ENCODE results near the gene NCDN.

NCDN gene

DNA sequence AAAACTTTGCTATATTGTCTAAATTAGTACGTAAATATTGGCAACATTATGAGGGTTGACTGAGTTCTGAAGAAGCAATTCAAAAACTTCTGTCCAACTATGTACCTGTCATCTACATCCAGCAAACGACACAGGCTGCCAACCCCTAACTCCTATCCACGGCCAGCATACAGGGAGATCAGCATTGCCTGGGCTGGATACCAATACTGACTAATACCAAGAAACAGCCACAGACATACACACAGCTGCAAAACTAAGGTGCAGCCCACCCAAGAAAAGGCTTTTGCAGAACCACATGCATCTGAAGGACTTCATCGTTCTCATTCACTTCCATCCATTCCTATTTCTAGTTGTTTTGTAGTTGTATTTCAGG lies 2.4 kb upstream of the NCDN start:
- DNase-seq = no peak

GRCh38 chr1:35555601-35556477 lies 1.8 kb upstream of the NCDN start:
- peak; percentile 52 for DNase-seq

DNA sequence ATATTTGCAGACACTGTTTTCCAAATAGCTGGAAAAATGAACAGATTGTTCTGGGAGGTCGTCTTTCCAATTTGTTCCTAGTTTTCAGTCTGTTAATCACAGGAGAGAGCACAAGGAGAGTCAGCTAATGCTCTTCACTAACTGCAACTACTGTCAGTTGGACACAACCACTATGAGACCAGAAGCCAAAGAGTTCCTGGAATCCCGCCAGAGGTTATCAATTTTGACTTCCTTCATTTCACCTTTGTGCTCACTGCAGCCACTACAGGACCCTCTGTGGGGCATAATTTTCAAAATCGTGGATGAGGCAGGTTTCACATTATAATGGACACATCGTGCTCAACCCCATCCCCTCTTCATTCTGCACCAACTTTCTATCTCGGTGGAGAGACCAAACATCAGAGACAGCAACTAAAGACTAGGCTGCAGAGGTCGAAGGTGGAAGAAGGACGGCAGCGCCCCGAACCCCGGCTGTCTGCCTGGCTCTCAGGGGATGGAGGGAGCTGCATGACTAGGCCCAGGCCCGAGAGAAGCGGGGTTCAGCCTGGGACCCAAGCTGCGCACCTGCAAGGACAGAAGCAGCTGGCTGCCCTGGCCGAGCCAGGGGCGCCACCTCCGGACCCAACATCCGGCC lies 998 bp upstream of the NCDN start:
- DNase-seq = no peak

DNA sequence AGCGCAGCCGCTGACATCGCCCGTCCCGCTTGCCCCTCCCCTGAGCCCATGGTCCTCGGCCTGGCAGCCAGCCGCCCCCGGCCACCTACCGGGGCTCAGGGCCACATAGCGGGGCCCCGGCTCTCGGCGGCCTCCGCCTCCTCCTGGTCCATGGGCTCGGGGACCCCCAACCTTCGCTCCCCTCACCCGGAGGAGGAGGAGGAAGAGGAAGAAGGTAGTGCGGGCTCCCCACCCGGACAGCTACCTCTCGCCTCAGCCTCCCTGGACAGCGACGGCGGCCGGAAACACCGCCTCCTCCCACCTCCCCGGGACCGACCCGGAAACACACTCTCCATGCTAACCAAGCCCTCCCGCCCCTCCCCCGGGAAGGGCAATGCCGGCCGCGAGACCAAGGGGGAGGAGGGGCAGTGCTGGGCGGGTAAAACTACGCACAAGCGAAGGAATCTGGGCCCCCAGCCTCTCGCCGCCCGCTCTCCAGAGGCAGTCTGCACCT lies 435 bp upstream of the NCDN start, which contains the start of gene KIAA0319L:
Gene KIAA0319L, minus strand, starts transcription at position 286 of the 493 bp plus-strand sequence. CDS start 2,912 bp downstream, outside the sequence.
- peak; percentile 41 for DNase-seq

- no peak for DNase-seq
These were observed 1.0 kb downstream of the NCDN start for GRCh38 chr1:35558374-35559316.

DNA sequence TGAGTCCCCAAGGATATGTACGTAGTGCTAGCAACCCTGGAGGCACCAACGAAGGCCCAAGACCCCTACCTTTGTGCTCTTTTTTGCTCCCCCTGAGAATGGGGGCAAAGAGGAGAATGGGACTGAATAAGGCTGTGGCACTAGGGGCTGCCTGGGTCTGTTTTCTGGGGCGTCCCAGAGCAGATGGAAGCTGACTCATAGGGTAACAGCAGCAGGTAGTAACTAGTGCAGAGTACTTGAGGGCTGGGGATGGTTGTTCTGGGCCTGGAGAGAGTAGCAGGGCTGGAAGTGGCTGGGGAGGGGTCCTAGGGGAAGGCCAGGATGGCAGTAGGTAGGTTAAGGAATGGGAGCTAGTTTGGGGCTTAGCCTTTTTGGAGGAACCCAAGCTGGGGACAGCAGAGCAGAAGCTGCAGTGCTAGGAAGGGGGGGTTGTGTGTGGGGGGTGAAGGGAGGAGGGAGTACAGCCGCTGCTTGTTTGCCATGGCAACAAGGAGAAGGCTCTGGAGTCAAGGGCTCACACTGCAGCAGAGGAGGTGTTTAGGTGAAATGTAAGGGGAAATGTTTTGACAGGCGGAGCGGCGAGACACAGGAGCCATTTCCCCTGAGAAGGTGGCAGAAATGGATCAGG lies 1.8 kb downstream of the NCDN start:
- no peak for DNase-seq

- DNase-seq = peak; percentile 24
These were observed 2.9 kb downstream of the NCDN start for GRCh38 chr1:35560256-35561225.

DNA sequence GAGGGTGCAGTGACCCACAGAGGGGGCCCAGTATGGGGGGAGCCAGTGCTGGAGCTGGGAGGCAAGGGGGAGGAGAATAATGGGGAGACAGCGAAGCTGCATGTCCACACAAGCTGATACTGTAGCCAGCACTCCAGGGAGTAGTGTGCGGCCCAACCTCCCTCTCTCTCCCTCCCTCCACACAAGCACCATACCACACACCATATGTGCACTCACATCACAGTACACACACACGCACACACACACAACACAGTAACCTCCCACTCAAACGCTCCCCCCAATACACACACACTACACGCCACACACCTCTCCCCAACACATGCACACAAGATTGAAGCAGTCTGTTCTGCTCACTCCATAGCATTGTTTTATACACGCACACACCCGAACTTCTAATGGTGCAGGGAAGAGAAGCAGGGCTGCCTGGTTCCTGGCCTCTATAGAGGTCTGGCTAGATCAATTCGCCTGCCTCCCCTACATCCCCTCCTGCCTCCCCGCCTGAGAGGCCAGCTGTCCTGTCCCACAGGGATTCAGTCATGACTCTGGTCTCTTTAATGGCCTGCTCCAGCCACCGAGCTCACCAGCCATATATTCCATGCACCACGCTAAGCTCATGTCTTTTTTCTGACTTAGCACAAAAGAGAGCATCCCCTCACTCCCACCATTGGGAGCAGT lies 3.8 kb downstream of the NCDN start:
- DNase-seq = no peak

DNA sequence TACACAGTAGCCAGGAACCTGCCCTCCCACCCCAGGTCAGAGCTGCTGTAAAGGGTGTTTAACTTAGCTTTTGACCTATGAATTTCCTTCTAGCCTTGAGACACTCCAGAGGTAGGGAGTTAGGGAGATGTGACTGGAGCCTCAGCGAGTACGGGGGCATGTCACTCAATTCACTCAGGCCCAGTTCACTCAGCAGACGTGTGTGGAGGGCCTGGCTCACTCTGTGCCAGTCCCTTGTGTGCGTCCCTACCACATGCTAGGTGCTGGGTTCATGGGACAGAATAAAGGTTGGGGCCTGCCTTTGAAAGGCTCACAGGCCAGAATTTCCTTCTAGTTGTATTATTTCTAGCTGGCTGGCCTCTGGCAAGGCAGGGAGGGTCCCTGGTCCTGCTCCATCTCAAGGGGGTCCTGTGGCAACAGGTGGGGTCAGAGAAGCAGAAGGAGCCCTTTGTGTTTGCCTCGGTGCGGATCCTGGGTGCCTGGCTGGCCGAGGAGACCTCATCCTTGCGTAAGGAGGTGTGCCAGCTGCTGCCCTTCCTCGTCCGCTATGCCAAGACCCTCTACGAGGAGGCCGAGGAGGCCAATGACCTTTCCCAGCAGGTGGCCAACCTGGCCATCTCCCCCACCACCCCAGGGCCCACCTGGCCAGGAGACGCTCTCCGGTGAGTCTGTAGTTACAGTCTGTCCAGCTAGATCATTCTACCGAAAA lies 4.5 kb downstream of the NCDN start:
- no peak for DNase-seq

DNA sequence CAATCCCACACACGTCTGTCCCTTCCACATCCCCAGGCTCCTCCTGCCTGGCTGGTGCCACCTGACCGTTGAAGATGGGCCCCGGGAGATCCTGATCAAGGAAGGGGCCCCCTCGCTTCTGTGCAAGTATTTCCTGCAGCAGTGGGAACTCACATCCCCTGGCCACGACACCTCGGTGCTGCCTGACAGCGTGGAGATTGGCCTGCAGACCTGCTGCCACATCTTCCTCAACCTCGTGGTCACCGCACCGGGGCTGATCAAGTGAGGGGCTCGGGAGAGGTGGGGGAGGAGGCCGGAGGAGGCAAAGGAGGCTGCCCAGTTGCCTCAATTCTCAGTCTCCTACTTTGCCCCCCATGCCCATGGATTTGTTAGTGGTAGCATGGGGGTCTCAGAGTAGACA lies 5.6 kb downstream of the NCDN start:
- DNase-seq = no peak

DNA sequence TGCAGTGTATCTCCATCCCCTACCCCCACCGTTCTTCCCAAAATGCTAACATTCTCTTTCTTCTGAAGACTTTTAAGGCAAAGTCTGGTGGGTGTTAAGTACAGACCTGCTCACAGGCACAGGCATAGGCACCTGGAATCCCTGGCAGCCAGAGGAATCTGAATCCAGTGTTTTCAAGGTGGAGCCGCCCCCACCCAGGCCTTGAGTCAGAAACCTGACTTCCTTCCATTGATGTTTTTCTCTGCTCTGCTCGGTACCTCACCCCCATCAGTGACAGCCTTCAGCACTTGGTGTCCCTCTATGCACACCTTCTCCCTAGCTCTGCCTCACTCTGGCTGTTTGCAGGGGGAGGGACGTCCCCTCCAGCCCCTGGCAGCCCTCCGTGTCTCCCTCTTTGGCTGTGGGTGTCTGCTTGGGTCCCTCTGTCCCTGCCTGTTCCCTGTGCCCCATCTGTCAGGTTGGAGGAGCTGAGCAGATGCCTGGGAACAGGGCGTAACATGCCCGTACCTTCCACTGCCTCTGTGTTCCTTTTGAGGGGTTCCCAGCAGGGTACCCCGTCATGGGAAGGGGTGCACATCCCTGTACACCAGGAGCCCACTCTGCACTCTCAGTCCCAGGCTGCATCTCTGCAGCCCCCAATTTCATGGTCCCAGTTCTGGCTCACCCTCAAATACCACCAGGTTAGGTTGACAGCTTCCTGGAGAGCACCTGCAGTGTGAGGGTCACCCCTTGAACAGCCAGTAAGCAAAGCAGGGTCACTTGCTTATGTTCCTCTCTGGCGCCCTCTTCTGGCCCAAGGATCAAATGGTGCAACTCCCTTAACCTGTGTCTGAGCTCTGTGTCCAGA lies 6.7 kb downstream of the NCDN start:
- DNase-seq = peak; percentile 48

DNA sequence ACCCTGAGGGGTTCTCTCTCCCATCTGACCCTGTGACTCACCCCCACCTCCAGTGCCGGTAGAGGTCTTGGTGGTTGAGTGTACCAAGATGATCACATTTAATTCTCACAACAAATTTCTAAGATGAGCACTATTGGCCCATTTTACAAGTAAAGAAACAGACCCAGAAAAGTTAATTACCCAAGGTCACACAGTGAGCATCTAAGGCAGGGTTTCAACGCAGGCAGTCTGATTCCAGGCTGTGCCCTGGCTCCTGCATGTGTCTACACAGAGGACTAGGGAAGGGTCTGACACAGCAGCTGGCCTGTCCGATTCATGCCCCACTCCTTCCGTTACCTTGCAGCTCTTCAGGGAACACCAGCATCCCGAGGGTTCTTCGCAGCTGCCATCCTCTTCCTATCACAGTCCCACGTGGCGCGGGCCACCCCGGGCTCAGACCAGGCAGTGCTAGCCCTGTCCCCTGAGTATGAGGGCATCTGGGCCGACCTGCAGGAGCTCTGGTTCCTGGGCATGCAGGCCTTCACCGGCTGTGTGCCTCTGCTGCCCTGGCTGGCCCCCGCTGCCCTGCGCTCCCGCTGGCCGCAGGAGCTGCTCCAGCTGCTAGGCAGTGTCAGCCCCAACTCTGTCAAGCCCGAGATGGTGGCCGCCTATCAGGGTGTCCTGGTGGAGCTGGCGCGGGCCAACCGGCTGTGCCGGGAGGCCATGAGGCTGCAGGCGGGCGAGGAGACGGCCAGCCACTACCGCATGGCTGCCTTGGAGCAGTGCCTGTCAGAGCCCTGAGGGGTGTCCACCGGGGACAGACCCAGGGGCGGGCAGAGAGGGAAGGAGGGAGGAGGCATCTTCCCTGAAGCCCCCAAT lies 7.5 kb downstream of the NCDN start:
- no peak for DNase-seq

DNA sequence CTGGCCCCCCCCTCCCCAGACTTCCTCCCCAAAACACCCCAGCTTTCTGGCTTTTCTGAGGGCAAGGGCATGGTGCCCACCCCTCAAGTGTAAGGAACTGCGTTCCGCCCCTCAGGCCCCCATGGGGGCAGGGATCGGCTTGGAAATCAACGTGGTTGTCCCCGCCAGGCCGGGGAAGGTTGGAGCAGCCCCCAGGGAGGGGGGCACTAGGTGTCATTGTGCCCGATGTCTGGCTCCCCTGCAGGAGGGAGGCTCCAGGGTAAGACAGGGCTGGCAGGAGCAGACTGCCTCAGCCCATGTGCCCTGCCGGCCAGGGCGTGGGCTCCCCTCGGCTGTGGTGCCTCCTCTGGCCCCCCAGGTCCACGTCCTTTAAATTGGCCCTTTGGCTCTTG lies 8.1 kb downstream of the NCDN start:
- no peak for DNase-seq

DNA sequence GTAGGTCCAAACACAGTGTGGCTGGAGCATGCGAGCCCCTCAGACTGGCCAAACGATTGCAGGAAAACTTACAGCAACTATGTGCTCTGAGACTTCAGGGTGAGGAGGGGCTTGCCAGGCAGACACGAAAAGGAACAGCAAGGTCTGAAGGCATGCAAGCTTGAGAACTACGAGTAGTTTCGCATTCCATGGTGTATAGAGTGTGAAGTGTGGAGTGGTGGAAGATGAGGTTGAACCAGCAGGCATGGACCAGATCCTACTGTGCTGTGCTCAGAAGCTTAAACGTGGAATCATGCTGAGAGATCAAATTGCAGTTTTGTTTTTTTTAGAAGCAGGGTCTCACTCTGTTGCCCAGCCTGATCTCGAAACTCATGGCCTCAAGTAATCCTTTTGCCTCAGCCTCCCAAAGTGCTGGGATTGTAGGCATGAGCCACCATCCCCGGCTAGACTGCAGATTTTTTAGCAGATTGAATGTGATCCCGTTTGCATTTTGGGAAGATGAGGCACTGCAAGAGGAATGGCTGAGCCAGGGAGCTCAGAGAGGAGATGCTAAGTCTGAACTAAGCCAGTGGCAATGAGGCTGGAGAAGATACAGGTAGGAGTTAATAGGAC lies 10.5 kb downstream of the NCDN start:
- DNase-seq = no peak

DNA sequence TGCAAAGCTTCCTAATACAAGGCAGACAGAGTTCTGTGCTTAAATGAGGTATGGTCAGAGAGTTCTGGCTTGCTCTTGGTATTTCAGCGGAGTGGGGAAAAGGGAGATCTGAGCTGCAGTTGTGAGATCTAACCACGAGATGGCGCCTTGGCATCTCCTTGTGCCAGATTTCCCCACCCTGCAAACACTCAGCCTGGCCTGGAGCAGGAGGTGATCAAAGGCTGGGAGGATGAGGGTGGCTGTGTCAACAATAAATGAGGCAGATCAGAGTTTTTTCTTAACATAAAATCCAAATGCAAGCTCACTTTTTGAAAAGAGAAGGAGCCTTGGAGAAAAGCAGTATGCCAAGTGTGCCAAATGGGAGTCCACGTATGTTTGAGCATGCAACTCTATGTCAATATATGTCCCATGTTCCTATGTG lies 11.4 kb downstream of the NCDN start:
- DNase-seq = no peak

DNA sequence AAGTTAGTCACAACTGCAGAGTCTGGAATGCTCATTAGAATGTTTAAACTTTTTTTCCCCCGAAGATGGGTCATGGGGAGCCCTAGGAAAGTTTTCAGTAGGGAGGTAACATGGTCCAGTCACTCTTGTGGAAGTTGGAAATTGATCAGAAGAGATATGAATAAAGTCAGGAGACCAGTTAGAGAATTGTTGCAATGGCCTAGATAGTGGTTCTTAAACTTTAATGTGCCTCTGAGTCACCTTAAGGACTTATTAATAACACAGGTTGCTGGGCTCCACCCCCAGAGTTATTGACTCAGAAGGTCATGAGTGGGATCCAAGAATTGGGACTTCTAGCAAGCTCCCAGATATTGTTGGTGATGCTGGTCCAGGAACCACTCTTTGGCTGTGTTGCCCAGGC lies 12.3 kb downstream of the NCDN start:
- peak; percentile 51 for DNase-seq

DNA sequence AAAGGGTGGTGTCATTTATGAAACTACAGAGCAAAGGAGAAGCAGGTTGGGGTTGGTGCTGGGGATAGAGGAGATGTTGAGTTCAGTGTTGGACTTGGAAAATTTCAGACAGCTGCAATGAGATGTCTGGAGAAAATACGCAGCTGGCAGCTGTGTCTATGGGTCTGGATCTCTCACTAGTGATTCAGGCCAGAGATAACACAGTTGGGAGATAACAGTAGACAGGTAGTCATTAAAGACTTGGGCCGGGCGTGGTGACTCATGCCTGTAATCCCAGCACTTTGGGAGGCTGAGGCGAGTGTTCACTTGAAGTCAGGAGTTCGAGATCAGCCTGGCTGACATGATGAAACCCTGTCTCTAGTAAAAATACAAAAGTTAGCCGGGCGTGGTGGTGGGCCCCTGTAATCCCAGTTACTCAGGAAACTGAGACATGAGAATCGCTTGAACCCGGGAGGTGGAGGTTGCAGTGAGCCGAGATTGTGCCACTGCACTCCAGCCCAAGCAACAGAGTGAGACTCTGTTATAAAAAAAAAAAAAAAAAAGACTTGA lies 13.1 kb downstream of the NCDN start:
- DNase-seq = peak; percentile 75

Measured in NCI-H226 (cell line).